ENCODE measurements around the gene HTR7. TPM values are rescaled to one million over a fixed set of nuclear protein-coding genes. Genes with fewer than 3 reads are reported as not detected.

HTR7 gene
- total and polyA plus RNA-seq, 9 of the 15 experiments (the other 6 are each of a cell fraction or from before 2014, with no cell fraction given), result 0.07 to 0.33 (median 0.18) TPM

- ATAC-seq (no peak), DNase-seq (ENCODE audit: extremely low read depth in 1 of 4, low spot score in 3 of 4) (no peak), FAIRE-seq (no peak)
- Histone ChIP-seq H2AFZ (ENCODE audit: low read depth, low read length) (no peak overlapping the region), H3K27me3 (ENCODE audit: control insufficient read depth in 2 of 2, insufficient read depth in 2 of 2, low read length in 2 of 2) (no peaks in the 10 kb centered on the region), H3K4me3 (no peak overlapping the region), H3K9me1 (ENCODE audit: control insufficient read depth, insufficient read depth, low read length) (no peaks in the 10 kb centered on the region), H3K79me2 (ENCODE audit: control insufficient read depth, insufficient read depth, low read length) (no peaks in the 10 kb centered on the region), H3K4me2 (ENCODE audit: insufficient read depth, low read length) (no peak overlapping the region), H4K20me1 (replicated peaks; ENCODE audit: control insufficient read depth, insufficient read depth, low read length) (no peaks in the 10 kb centered on the region), H3K27ac (ENCODE audit: extremely low read depth, low read depth, low read length) (no peak overlapping the region), H3K9me3 (replicated peaks; ENCODE audit: control insufficient read depth, insufficient read depth, low read depth, low read length) (no peaks in the 10 kb centered on the region), H3K4me1 (replicated peaks in 1 of 2; ENCODE audit: control insufficient read depth in 2 of 2, insufficient read depth in 2 of 2, low read length in 2 of 2) (no peaks in the 10 kb centered on the region; a peak in 1 of 5 replicates), H3K9ac (ENCODE audit: insufficient read depth in 1 of 2, low read depth in 2 of 2, low read length in 2 of 2) (no peak overlapping the region), H3K36me3 (ENCODE audit: control insufficient read depth, insufficient read depth, low read length) (no peaks in the 10 kb centered on the region)
- CTCF ChIA-PET (ENCODE audit: low intra/inter-chr PET ratio), result no interaction called here
- WGBS (ENCODE audit: insufficient coverage, low coverage, missing lambda C conversion rate), result 10% methylated on average over 15 of the region's 20 CpGs
- BruUV-seq (replicated peaks), result no TSS peak
- in situ Hi-C loops (cut with MboI), result no loop called here
- TF ChIP-seq ZNF282 (CRISPR knock-in tag; IDR thresholded peaks at IDR 0.05) (no peak), POLR2AphosphoS2 (IDR thresholded peaks at IDR 0.05; ENCODE audit: low read length) (no peak), CSDE1 (IDR thresholded peaks at IDR 0.05) (no peak), RB1 (IDR thresholded peaks at IDR 0.05; ENCODE audit: low read depth) (no peak), SP2 (IDR thresholded peaks at IDR 0.05; ENCODE audit: extremely low read depth, low read depth, low read length, poor library complexity, severe bottlenecking) (no peak), ZBTB17 (CRISPR knock-in tag; IDR thresholded peaks at IDR 0.05) (no peak), RUNX1 (IDR thresholded peaks at IDR 0.05; ENCODE audit: low read depth) (no peak), ZNF239 (CRISPR knock-in tag; IDR thresholded peaks at IDR 0.05) (no peak)
- TF ChIP-seq, protein P1, sequence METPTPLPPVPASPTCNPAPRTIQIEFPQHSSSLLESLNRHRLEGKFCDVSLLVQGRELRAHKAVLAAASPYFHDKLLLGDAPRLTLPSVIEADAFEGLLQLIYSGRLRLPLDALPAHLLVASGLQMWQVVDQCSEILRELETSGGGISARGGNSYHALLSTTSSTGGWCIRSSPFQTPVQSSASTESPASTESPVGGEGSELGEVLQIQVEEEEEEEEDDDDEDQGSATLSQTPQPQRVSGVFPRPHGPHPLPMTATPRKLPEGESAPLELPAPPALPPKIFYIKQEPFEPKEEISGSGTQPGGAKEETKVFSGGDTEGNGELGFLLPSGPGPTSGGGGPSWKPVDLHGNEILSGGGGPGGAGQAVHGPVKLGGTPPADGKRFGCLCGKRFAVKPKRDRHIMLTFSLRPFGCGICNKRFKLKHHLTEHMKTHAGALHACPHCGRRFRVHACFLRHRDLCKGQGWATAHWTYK (CRISPR knock-in tag; IDR thresholded peaks at IDR 0.05), result no peak
- TF ChIP-seq, protein P2, sequence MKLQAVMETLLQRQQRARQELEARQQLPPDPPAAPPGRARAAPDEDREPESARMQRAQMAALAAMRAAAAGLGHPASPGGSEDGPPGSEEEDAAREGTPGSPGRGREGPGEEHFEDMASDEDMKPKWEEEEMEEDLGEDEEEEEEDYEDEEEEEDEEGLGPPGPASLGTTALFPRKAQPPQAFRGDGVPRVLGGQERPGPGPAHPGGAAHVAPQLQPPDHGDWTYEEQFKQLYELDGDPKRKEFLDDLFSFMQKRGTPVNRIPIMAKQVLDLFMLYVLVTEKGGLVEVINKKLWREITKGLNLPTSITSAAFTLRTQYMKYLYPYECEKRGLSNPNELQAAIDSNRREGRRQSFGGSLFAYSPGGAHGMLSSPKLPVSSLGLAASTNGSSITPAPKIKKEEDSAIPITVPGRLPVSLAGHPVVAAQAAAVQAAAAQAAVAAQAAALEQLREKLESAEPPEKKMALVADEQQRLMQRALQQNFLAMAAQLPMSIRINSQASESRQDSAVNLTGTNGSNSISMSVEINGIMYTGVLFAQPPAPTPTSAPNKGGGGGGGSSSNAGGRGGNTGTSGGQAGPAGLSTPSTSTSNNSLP (IDR thresholded peaks at IDR 0.05; ENCODE audit: borderline replicate concordance, low read depth, low read length), result no peak
- intact Hi-C loops (cut with micrococcal nuclease), result no loop called here
- POLR2A ChIA-PET, result interaction anchor here (0.6 kb wide), 1 partner anchor 84 kb away, joined by 3 read pairs; no protein-coding TSS in a partner anchor
Measured at GRCh38 chr10:90769946-90770841, 87.6 kb downstream of the HTR7 start.

Data from K562 (cell line).